H9 (cell line): ENCODE measurements around the gene CYBA. TPM values are rescaled to one million over a fixed set of nuclear protein-coding genes. Genes with fewer than 3 reads are reported as not detected.

Experiments
- DNase-seq: peaks from one replicate; pipeline ENCODE4 v3.0.0-alpha.2; 2017
- H2AFZ ChIP-seq: one replicate; pipeline ENCODE4 v1.6.1; 2013; ENCODE audit warnings: mild to moderate bottlenecking, low read length, control low read depth, moderate library complexity
- H2AK5ac ChIP-seq: 2 replicates; pipeline ENCODE4 v1.6.1; 2013; ENCODE audit warnings: low read length, control low read depth, mixed read lengths; ENCODE audit not compliant: insufficient read length
- H2BK120ac ChIP-seq: one replicate; pipeline ENCODE4 v1.6.1; 2013; ENCODE audit warnings: low read depth, mild to moderate bottlenecking, low read length, control low read depth, inconsistent platforms; ENCODE audit not compliant: poor library complexity, severe bottlenecking
- H2BK12ac ChIP-seq: 2 replicates; pipeline ENCODE4 v1.6.1; 2013; ENCODE audit warnings: low read length, control low read depth, mixed read lengths, low read depth; ENCODE audit not compliant: insufficient read length
- H2BK15ac ChIP-seq: 2 replicates; pipeline ENCODE4 v1.6.1; 2013; ENCODE audit warnings: low read depth, low read length, control low read depth
- H2BK20ac ChIP-seq: one replicate; pipeline ENCODE4 v1.6.1; 2013; ENCODE audit warnings: low read depth, mild to moderate bottlenecking, low read length, control low read depth, inconsistent platforms; ENCODE audit not compliant: poor library complexity, severe bottlenecking
- H2BK5ac ChIP-seq: 2 replicates; pipeline ENCODE4 v1.6.1; 2013; ENCODE audit warnings: low read length, control low read depth, mixed read lengths; ENCODE audit not compliant: insufficient read length
- H3K14ac ChIP-seq: 2 replicates; pipeline ENCODE4 v1.6.1; 2013; ENCODE audit warnings: low read length, control low read depth; ENCODE audit not compliant: insufficient read depth
- H3K18ac ChIP-seq: 2 replicates; pipeline ENCODE4 v1.6.1; 2013; ENCODE audit warnings: low read depth, mild to moderate bottlenecking, mixed read lengths, low read length, control low read depth; ENCODE audit not compliant: insufficient read length
- H3K23ac ChIP-seq: 2 replicates; pipeline ENCODE4 v1.6.1; 2013; ENCODE audit warnings: low read length, control low read depth, mixed read lengths, low read depth; ENCODE audit not compliant: insufficient read length
- H3K23me2 ChIP-seq: 2 replicates; pipeline ENCODE4 v1.6.1; 2013; ENCODE audit warnings: low read depth, mild to moderate bottlenecking, mixed read lengths, low read length, control low read depth; ENCODE audit not compliant: insufficient read length, poor library complexity, severe bottlenecking
- H3K27ac ChIP-seq: 2 replicates; pipeline ENCODE4 v1.5.1; 2013; ENCODE audit warnings: low read length, control low read depth, mixed read lengths, low read depth; ENCODE audit not compliant: insufficient read length
- H3K27me3 ChIP-seq: 2 replicates; pipeline ENCODE4 v1.6.1; 2013; ENCODE audit warnings: low read length, control low read depth, inconsistent platforms; ENCODE audit not compliant: insufficient read depth
- H3K4ac ChIP-seq: 2 replicates; pipeline ENCODE4 v1.6.1; 2013; ENCODE audit warnings: low read depth, mild to moderate bottlenecking, control low read depth, inconsistent platforms, low read length, moderate library complexity
- H3K4me1 ChIP-seq: 2 replicates; pipeline ENCODE4 v1.6.1; 2013; ENCODE audit warnings: low read length, control low read depth, inconsistent platforms; ENCODE audit not compliant: insufficient read depth
- H3K4me2 ChIP-seq: 2 replicates; pipeline ENCODE4 v1.6.1; 2013; ENCODE audit warnings: low read length, control low read depth, mixed read lengths; ENCODE audit not compliant: insufficient read length, insufficient read depth
- H3K56ac ChIP-seq: 2 replicates; pipeline ENCODE4 v1.6.1; 2013; ENCODE audit warnings: low read depth, mild to moderate bottlenecking, mixed read lengths, low read length, control low read depth; ENCODE audit not compliant: insufficient read length
- H3K79me1 ChIP-seq: 2 replicates; pipeline ENCODE4 v1.6.1; 2013; ENCODE audit warnings: low read depth, mild to moderate bottlenecking, moderate library complexity, low read length, control low read depth, inconsistent platforms; ENCODE audit not compliant: insufficient read depth, poor library complexity, severe bottlenecking
- H3K79me2 ChIP-seq: 2 replicates; pipeline ENCODE4 v1.6.1; 2013; ENCODE audit warnings: low read length, control low read depth, inconsistent platforms; ENCODE audit not compliant: insufficient read depth
- H3K9ac ChIP-seq: 2 replicates; pipeline ENCODE4 v1.6.1; 2013; ENCODE audit warnings: low read length, control low read depth, mixed read lengths; ENCODE audit not compliant: insufficient read length; ENCODE audit errors: extremely low read depth
- H3K9me3 ChIP-seq: one replicate; pipeline ENCODE4 v1.6.1; 2013; ENCODE audit warnings: low read depth, low read length, inconsistent platforms; ENCODE audit not compliant: control insufficient read depth
- H3T11ph ChIP-seq: one replicate; pipeline ENCODE4 v1.6.1; 2013; ENCODE audit warnings: mild to moderate bottlenecking, low read length, control low read depth, inconsistent platforms
- H4K20me1 ChIP-seq: one replicate; pipeline ENCODE4 v1.6.1; 2013; ENCODE audit not compliant: control insufficient read depth, insufficient read length, insufficient read depth
- H4K5ac ChIP-seq: 2 replicates; pipeline ENCODE4 v1.6.1; 2013; ENCODE audit warnings: low read depth, mild to moderate bottlenecking, mixed read lengths, low read length, control low read depth; ENCODE audit not compliant: insufficient read length
- H4K8ac ChIP-seq: replicated peaks from 2 replicates; pipeline ENCODE4 v1.6.1; 2013; ENCODE audit warnings: low read length, control low read depth, mixed read lengths, low read depth; ENCODE audit not compliant: insufficient read length
- H4K91ac ChIP-seq: 2 replicates; pipeline ENCODE4 v1.6.1; 2013; ENCODE audit warnings: low read depth, mild to moderate bottlenecking, moderate library complexity, mixed read lengths, low read length, control low read depth; ENCODE audit not compliant: insufficient read length
- H3K27ac Mint-ChIP-seq, 3 experiments: 2 replicates in 2 of 3; 3 replicates in 1 of 3; pipeline ENCODE4 v1.8.0; 2020 to 2021; ENCODE audit warnings: mixed read lengths in 3 of 3, mild to moderate bottlenecking in 1 of 3, moderate library complexity in 1 of 3
- H3K27me3 Mint-ChIP-seq: 2 replicates; pipeline ENCODE4 v1.8.0; 2021; ENCODE audit warnings: low read depth, mild to moderate bottlenecking, moderate library complexity, mixed read lengths
- H3K36me3 Mint-ChIP-seq, 3 experiments: 2 replicates in 2 of 3; 3 replicates in 1 of 3; pipeline ENCODE4 v1.8.0; 2020 to 2021; ENCODE audit warnings: low read depth in 3 of 3, mixed read lengths in 3 of 3; ENCODE audit not compliant: insufficient read depth in 1 of 3
- H3K4me1 Mint-ChIP-seq, 2 experiments: 2 replicates each; pipeline ENCODE4 v1.8.0; 2020; ENCODE audit warnings: mixed read lengths in 2 of 2
- H3K4me3 Mint-ChIP-seq, 2 experiments: 2 replicates in 1 of 2; 3 replicates in 1 of 2; pipeline ENCODE4 v1.8.0; 2020 to 2021; ENCODE audit warnings: mild to moderate bottlenecking in 2 of 2, mixed read lengths in 2 of 2, moderate library complexity in 1 of 2
- H3K9me3 Mint-ChIP-seq, 2 experiments: 2 replicates in 1 of 2; 3 replicates in 1 of 2; pipeline ENCODE4 v1.8.0; 2020; ENCODE audit warnings: mild to moderate bottlenecking in 2 of 2, mixed read lengths in 2 of 2, moderate library complexity in 1 of 2
- WGBS: extraction: QIAGEN DNeasy Blood & Tissue Kit; methylation state at CpG from one replicate; pipeline ENCODE4 v1.1.7; 2013; ENCODE audit warnings: missing lambda C conversion rate, low lambda C conversion rate, mixed read lengths; ENCODE audit not compliant: insufficient read length; ENCODE audit errors: extremely low coverage; 5-methylcytosine and 5-hydroxymethylcytosine counted together
- total RNA-seq: library from RNA; stranded (reverse); gene quantifications from 2 replicates; pipeline ENCODE4 v1.2.1, GENCODE V29; 2021
- TF ChIP-seq, protein P1 (sequence below): fragments of 200-600 bp; sonication (generic); conservative IDR thresholded peaks from 3 replicates; pipeline ENCODE4 v1.8.0; 2021; ENCODE audit warnings: antibody characterized with exemption, mild to moderate bottlenecking

The CYBA gene
- total RNA-seq, 1 experiment from 2014 or later = 153 TPM

DNA sequence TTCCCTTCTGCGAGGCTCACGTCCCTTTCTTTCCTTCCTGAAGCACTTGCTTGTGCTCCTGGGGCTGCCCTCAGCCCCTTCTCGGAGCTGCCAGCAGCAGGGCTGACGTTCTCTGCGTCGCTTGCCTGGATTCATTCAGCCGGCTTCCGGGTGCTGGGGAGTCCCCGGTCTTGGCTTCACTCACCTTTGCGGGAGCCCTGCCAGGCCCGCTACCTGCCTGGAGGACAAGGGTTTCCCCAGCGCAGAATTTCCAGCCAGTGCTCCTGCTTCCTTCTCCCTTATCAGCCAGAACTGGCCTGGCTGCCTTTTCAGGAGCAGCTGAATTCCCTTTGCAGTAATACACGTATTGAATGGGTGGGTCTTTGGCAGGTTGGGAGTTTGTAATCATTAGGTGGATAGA, 34.5 kb downstream of the CYBA start:
- Histone ChIP-seq H3K27ac (no peak overlapping the region), H4K5ac (no peak overlapping the region), H3K9ac (no peak overlapping the region), H2BK15ac (no peak overlapping the region), H2BK5ac (no peak overlapping the region), H3K56ac (no peak overlapping the region), H2AFZ (no peak overlapping the region), H4K8ac (no peak overlapping the region), H3K14ac (no peak overlapping the region), H2BK12ac (no peak overlapping the region), H3K9me3 (no peaks in the 10 kb centered on the region), H4K20me1 (no peaks in the 10 kb centered on the region), H3K4me2 (no peak overlapping the region), H3K23me2 (no peaks in the 10 kb centered on the region), H2BK20ac (no peak overlapping the region), H3K79me1 (no peaks in the 10 kb centered on the region), H2AK5ac (no peak overlapping the region), H2BK120ac (no peak overlapping the region), H3K79me2 (no peaks in the 10 kb centered on the region; the same call in 1 of the 2 replicates), H3K4me1 (no peaks in the 10 kb centered on the region), H3K23ac (no peak overlapping the region), H3K18ac (no peak overlapping the region), H3K4ac (no peak overlapping the region), H3T11ph (no peak overlapping the region), H4K91ac (no peak overlapping the region), H3K27me3 (no peaks in the 10 kb centered on the region)
- no peak overlapping the region for H3K4me3 Mint-ChIP-seq
- no peak for DNase-seq
- peak overlapping the region; percentile 34 to 97 (median 81); a peak in 5 of 7 replicates for H3K27ac Mint-ChIP-seq
- H3K9me3 Mint-ChIP-seq = no peaks in the 10 kb centered on the region
- TF ChIP-seq, protein P1, sequence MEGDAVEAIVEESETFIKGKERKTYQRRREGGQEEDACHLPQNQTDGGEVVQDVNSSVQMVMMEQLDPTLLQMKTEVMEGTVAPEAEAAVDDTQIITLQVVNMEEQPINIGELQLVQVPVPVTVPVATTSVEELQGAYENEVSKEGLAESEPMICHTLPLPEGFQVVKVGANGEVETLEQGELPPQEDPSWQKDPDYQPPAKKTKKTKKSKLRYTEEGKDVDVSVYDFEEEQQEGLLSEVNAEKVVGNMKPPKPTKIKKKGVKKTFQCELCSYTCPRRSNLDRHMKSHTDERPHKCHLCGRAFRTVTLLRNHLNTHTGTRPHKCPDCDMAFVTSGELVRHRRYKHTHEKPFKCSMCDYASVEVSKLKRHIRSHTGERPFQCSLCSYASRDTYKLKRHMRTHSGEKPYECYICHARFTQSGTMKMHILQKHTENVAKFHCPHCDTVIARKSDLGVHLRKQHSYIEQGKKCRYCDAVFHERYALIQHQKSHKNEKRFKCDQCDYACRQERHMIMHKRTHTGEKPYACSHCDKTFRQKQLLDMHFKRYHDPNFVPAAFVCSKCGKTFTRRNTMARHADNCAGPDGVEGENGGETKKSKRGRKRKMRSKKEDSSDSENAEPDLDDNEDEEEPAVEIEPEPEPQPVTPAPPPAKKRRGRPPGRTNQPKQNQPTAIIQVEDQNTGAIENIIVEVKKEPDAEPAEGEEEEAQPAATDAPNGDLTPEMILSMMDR = no peak
- no CpG with 5 or more reads among the region's 13 CpGs for whole genome bisulfite sequencing
- no peaks in the 10 kb centered on the region for H3K27me3 Mint-ChIP-seq
- H3K4me1 Mint-ChIP-seq = peaks cover 6 to 26% of the 10 kb centered on the region in 2 experiments
- H3K36me3 Mint-ChIP-seq = peaks cover 15 to 49% (median 33%) of the 10 kb centered on the region in 3 experiments
